GM19455 (cell line): ENCODE data around the gene HIPK2.
A peak's percentile ranks its signal among the peaks of the same experiment; 100 is the strongest.

ENCODE experiments used
- ATAC-seq: cut with Tn5 transposase; IDR thresholded peaks from one replicate; pipeline ENCODE4 v1.9.1; 2021; ENCODE audit not compliant: unreplicated experiment

HIPK2 gene

DNA sequence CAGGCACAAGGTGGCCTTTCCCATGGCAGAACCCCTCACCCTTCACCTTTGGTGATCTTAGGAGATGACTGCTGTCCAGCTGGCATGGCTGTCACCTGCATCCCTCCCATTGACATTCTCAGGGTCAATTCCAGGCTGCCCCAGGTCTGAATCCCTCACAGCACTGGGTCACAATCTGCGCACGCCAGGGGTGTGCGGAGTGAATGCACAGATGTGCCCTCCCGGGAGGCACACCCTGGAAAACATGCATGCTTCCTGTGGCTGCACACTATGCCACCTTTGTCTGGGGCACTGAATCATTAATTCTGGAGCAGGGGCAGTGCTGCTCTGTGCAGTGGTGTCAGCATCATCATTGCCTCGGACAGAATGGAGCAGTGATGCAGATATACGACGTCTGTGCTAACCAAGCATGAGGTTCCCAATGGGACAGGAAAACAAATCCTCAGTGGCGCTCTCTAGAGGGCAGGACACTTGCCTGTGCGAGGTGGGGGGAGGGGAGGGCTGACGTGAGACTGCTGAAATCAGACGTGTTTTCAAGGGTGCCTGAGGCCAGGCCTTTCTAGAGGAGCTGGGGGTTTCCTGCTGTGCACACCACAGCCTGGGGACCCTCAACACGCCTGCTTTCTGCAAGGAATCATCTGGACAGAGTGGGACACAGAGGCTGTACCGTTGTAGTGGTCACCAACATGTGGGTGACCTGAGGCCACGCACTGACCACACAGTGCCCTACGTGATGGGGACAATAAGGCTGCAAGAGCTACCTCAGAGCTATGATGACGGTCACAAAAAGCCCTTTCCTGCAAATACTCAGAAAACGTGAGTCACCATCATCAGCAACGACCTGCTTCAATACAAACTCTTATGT is 77.9 kb downstream of the HIPK2 start:
- no peak for ATAC-seq

DNA sequence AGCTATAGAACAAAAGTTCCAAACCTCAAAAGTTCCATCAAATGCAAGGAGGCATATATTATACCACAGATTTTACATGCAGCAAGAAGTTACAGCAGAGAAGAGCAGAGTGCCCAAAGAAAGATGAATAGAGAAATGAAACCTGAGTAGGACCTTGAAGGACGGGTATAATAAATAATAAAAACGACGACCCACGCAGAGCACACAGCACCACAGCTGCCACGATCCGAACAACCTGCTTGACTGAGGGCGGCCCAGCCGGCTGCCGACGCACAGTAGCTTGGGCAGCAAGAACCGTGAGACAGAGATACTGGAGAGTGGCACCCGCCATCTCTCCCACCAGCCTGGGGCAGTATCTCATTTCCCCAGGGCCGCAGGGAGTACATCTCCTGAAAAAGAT is 79.0 kb downstream of the HIPK2 start:
- no peak for ATAC-seq

DNA sequence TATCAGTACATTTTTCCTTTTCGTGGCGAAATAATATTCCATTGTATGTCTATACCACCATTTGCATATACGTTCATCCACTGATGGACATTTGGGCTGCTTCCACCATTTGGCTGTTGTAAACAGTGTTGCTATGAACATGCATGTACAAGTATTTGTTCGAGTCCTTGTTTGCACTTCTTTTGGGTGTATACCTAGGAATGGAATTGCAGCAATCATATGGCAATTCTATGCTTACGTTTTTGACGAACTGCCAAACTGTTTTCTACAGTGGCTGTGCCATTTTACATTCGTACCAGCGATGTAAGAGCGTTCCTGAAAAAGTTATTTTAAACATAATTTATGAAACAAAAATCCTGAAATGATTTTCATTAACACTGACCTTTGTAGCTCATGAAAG is 79.5 kb downstream of the HIPK2 start:
- no peak for ATAC-seq

DNA sequence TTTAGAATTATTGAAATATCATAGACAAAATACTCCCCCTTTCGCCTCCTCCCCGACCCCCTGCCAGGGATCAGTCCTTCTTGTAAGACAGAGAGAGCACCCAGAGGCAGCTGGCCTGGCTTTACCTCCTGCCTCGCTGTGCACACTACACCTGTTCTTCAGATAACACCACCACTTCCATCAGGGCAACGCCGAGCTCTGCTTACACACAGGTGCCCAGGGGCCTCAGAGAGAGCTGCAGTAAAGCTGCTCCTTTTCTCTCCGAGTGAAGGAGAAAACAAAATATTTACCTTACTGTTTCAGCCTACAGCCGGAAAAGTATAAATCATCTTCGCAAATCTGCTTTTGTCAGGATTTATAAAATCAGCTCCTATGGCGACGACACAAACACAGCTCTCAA is 80.7 kb downstream of the HIPK2 start:
- ATAC-seq = no peak

DNA sequence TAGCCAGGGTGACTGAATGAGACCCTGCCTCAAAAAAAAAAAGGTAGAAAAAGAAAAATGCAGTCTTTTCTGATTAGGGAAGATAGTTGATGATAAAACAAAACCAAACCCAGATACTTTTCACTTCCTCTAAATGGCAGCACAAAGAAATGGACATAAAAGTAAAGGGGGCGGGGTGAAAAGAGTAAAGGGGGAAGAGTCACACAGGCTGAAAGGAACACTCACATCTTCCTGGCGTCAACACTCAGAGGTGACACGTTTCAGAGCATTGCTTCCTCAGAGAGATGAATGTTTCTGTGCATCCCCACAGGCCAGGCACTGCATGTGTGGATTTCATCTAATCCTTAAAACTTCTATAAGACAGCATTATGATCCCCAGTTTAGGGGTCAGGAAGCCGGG is 81.2 kb downstream of the HIPK2 start:
- no peak for ATAC-seq

DNA sequence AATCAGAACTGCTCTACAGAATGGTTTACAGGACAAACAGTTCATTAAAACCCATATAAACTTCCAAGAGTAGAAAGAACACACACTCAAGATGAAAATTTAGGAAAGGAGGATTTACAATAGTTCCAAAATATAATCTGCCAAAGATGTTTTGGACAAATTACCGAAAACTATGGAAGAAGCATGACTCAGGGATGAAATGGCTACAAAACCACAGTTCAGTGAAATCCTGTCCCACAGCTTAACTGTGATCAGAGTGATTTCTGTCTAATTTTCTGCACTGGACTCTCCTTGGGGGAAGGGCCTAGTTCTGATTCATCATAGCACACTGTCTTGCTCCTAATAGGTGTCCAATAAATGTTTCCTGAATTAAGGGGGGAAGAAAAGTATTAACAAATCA is 82.2 kb downstream of the HIPK2 start:
- no peak for ATAC-seq

DNA sequence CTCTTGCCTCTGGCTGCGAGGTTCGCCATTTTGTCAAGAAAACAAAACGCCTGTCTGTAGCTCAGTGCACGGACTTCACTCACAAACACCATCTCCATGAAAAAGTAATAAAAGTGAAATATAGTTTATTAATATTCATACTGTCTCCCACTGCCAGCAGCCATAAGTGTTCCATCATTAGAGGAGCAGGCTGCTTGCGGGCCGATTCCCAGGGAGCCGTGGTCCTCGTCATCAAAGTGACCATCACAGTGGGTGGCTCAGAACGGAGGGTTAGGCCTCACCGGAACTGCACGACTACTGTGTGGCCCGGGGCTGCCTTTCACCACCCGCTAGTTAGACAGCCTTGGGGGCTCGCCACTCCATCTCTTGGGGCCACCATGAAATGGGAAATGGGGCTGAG is 82.7 kb downstream of the HIPK2 start:
- no peak for ATAC-seq

DNA sequence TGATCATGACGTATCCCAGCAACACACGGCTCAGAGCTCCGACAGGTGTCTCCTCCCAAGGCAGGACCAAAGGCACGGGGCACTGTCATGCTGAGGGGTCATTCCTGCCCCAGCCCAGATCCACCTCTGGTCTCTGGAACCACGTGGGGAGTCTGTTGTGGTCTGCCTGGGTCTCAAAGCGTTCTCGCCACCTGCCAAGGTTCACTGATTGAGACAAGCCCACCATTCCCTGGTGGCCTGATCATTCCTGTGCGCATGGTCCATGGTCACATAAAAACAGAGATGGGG is 83.5 kb downstream of the HIPK2 start:
- ATAC-seq = no peak

DNA sequence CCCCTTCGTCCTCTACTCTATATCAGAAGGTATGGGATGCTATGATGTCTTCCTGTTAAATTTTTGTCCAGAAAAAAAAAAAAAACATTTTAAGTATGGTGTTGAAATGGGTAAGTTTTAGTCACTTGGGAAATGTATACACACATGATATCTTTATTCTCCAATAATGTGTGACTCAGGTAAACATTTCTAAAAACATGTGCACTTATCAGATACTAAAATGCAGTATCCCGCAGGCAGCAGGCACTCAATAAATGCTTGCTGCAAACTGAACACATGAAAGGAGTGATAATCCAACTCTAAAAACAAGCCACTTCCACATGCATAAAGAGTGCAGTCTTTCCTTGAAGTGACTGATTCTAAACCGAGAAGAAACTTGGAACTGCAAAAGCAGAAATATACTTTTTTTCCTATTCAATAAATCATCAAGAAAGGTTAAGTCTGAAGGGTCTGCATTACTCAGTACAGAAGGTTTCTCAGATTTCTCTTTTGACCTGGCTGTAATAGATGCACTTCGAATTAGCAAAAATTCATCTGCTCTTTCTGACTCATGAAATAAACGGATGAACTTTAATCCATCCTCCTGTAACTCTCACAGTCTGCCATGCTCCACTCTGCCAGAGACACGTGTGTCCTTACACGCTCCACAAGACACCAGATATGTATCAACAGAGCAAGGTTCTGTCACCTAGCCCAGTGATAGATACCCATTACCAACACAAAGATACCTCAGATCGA is 84.0 kb downstream of the HIPK2 start:
- ATAC-seq = no peak

DNA sequence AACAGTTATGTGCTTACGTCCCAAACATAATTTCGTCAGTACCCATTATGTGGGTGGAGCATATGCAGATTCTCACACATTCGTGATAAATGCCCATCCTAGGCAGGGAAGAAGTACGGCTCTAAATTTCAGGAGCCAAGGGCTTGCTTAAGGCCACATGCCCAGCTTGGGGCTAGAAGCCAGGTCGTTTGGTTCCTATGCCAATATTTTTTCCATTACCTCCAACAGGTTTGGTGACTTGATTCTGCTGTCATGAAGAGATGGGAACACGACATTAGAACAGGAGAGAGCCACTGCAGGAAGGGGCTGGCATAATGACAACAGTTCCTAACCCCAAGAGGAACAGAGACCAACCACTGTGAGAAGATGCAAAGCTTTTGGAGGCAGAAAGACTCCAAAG is 85.1 kb downstream of the HIPK2 start:
- ATAC-seq = no peak

DNA sequence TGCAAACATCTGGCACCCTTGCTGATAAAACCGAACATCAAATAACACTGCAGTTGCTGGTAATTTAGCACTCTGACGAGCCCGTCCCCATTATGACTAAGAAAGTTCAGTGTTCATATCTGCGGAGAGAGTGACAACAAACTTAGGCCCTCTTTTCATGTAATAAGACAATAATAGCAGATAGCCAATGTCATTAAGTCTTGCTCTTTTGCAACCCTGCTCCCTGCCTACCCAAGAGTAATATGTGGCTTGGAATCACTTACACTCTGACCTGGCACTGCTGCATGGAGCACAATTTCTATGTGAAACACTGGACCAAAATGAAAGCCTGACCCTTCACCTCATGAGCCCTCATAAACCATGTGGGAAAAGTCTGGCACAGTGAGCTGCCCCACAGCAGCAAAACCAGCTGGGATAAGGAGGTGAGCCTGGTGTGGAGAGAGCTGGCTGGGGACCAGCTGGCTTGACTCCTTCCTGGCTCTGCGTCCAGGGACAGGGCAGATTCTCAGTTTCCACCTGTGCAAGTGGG is 86.5 kb downstream of the HIPK2 start:
- ATAC-seq = no peak

DNA sequence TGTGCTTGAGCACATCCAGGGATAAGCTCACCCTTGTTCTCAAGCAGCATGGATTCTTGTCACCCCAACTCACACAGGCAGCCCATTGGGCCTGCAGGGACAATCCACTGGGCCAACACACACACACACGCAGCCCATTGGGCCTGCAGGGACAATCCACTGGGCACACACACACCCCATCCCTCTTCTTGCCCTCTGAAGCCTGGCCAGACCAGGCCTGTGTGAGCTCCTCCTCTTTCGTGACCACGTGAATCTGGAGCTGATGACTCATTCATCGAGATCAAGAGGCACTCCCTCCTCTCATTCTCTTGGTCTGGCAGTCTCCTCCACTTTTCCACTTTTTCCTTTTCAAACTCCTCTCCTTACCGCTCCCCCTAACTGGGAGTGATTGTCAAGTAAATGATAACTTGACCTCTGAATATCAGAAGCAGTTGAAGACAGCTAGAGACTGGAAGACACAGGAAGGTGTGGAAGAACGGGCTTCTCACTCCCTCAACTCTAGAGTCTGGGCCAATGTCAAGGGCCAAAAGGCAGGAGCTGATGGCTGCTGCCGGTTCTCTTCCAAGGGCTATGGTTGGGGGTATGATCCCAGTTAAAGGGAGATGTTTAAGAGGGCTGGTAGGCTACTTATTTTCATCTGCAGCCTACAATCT is 89.7 kb downstream of the HIPK2 start:
- no peak for ATAC-seq

DNA sequence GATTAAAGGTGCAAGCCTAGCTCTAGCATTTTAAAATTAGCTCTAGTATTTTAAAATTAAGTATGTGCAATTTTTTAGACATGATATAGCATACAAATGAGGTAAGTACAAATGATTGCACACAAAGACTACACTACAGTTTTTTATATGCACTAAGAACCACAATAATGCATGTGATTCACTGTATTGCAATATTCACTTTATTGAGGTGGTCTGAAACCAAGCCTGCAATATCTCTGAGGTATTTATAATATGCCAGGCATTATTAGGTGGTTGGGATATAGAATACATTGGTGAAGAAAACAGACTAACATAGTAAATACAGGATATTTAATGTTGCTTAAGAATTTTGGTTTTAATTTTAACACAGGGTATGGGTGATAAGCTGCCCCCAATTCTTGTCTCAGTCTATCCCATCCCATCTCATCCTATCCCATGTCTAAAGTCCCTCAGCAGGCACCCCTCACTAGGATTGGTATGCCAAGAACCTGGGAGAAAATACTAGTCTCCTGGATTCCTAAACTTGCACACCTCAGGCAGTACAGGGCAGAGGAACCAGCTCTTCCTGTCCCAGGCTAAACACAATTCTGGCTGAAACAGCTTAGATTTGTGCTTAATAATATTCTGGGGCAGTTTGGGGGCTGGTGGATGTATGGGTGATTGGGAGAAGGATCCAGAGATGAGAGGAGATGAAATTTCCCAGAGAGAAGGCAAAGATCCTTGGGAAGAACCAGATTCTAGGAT is 90.4 kb downstream of the HIPK2 start:
- no peak for ATAC-seq

DNA sequence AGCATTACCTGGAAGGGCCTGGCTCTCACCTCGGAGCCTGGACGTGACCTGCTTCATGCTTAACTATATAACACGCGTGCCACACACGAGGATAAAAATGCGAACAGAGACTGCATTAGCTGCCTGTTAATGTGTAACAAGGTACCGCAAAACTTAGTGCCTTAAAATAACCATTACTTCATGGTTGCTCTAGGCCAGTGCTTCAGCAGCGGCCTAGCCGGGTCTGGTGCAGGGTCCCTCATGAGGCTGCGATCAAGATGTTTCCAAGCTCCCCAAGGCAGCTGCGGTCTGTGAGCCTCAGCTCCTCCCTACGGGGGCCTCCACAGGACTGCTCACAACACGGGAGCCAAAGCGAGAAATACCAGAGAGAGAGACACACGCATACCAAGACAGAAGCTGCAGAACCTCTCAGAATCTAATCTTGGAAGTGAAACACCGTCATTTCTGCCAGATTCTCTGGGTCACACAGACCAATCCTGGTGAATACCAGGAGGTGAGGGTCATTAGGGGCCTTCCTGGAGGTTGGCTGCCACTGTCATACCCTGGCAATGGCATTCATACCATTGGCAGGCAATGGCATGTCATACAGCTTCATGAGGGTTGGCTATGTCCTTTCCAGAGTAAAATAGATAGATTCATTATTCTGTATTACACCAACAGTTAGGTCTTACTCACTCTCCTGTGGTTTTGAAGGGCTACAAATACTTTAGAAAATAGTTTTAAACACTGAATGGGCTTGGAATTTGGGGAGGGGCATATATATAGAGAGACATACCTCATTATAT is 94.5 kb downstream of the HIPK2 start:
- peak; percentile 73 for ATAC-seq

DNA sequence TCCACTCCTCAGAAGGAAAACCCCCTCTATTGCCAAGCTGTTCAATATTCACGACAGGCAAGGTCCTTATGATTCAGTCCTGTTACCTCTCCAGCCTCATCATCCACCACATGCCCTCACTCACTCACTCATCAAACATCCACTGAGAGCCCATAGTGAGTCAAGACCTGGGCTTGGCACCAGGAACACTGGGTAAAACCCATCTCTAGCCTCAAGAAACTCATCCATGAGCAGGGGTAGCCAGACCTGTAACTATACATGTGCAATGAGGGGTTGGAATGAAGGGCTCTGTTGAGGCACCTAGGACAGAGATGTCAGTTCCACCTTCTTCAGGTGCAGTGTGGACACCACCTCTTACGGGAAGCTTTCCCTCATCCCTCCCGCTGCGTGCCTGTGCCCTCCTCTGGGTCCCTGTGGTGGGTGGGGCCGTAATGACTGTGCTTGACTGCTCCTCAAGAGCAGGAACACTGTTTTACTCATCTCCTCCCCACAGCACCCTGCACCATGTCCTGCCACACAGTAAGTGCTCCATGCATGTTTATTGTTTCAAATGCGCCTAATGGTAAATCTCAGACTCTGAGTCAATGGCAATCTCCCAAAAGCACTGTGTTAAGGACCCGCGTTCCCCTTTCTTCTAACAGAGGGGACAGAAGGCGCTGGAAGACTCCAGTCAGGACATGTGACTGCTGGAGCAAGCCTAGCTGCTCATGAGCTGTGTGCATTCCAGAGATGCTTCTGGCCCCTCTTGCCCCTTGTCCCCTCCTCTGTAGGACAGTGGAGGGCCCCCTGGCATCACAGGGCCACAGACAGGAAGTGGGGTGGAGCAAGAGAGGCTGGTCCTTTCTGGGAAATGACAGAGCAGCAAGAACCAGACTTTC is 95.4 kb downstream of the HIPK2 start:
- peak; percentile 45 for ATAC-seq

DNA sequence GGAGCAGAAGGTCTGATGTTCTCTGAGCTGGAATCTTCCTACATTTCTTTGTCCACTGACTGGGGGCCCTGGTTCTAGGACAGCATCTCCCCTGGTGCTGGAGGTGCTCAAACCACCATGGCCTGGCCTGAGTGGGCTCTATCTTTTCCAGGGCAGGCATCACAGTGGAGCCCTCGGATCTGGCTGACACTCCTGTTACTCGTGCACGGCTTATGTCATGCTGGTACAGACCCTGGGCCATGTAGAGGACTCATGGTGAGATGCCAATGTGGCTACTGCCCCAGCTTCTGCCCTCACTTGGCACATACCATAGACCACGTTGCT is 96.0 kb downstream of the HIPK2 start:
- ATAC-seq = no peak

DNA sequence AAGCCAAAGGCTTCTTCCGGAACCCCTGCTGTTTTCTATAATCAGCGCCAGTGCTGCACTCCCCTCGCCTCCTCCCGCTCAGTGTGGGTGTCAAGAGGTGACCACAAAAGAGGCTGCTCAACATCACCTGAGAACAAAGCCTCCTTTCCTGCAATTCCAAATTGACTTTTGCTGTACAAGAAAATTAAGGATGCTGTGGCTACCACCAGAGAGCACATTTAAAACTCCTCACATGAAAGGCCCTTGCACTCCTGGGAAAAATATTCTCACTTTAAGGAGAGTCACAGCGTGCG is 96.4 kb downstream of the HIPK2 start:
- no peak for ATAC-seq

DNA sequence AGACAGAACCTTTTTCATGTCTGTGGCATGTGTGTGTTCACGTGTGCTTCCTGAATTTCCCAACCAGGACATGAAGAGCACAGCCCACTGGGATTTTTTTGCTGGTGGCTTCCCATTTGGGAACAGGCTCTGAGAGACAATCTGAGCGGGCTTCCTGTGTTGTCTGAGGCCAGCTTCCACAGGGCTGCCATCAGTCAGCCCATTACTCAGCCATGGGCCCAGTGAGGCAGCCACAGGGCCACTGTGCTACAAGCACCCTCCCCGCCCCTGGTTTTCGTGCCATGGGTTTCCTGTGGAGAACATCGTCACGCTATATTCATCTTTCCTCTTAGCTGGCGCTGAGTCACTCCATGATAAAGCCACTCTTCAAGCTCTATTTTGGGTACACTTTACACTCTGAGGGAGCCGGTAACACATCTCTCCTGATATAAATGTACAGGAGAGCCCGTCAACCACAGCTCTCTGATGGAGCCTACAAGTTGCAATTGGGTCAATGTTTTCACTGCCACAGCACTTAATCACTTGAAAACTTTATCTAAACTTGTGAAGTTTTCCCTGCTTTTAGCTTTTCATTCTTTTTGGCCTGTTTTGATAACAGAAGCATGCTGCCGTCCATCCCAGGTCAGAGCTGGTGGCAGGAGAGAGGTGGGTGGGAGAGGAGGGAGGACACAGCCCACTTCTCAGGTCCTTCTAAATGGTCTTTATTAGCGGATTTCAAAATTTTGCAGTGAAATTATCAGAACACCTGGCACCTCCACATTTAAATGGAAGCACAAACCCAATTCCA is 96.9 kb downstream of the HIPK2 start:
- ATAC-seq = no peak
